ENCODE results near the gene ERCC6L2.
A peak's percentile ranks its signal among the peaks of the same experiment; 100 is the strongest.

ERCC6L2 gene, protein sequence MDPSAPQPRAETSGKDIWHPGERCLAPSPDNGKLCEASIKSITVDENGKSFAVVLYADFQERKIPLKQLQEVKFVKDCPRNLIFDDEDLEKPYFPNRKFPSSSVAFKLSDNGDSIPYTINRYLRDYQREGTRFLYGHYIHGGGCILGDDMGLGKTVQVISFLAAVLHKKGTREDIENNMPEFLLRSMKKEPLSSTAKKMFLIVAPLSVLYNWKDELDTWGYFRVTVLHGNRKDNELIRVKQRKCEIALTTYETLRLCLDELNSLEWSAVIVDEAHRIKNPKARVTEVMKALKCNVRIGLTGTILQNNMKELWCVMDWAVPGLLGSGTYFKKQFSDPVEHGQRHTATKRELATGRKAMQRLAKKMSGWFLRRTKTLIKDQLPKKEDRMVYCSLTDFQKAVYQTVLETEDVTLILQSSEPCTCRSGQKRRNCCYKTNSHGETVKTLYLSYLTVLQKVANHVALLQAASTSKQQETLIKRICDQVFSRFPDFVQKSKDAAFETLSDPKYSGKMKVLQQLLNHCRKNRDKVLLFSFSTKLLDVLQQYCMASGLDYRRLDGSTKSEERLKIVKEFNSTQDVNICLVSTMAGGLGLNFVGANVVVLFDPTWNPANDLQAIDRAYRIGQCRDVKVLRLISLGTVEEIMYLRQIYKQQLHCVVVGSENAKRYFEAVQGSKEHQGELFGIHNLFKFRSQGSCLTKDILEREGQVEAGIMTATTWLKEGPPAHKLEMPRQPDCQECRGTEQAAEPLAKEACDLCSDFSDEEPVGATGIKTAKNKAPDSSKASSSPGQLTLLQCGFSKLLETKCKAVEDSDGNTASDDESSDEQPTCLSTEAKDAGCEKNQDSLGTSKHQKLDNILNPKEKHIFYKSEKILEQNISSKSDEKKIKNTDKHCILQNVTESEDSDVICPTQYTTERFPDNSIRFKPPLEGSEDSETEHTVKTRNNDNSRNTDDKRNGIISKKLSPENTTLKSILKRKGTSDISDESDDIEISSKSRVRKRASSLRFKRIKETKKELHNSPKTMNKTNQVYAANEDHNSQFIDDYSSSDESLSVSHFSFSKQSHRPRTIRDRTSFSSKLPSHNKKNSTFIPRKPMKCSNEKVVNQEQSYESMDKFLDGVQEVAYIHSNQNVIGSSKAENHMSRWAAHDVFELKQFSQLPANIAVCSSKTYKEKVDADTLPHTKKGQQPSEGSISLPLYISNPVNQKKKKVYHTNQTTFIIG (N-terminal part only)

GRCh38 chr9:95875305-95876137 is at the start of gene ERCC6L2:
Gene ERCC6L2 (plus strand): TSS chr9:95875691. CDS start chr9:95876039, 348 bp downstream.
- DNase-seq: peak; percentile 67 to 96 (median 88)

- DNase-seq: no peak
These were observed 49.2 kb upstream of the ERCC6L2 start for GRCh38 chr9:95826183-95826838.

- no peak for DNase-seq
These were observed 44.7 kb upstream of the ERCC6L2 start for GRCh38 chr9:95830768-95831167.

GRCh38 chr9:95831810-95832209 is 43.7 kb upstream of the ERCC6L2 start:
- DNase-seq: no peak

- no peak for DNase-seq
These were observed 41.8 kb upstream of the ERCC6L2 start for GRCh38 chr9:95833546-95834178.

GRCh38 chr9:95834281-95834907 is 41.1 kb upstream of the ERCC6L2 start:
- no peak for DNase-seq

DNA sequence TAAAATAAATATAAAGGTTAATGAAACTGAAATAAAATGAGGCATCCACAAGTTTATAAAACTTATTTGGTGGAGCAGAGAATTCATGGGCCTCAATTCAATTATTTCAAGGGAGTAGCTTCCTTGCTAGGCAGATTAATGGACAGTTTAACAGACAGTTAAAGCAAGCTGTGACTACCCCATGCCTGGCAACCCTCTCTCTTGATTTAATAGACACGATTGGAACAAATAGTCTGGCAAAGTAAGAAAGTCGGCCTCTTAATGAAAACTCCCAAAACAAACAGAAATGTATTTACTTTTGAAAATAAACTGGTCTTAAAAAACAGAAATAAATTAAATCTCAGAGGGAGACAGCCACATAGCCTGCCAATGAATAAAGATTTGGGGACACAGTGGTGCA is 40.1 kb upstream of the ERCC6L2 start:
- no peak for DNase-seq

DNA sequence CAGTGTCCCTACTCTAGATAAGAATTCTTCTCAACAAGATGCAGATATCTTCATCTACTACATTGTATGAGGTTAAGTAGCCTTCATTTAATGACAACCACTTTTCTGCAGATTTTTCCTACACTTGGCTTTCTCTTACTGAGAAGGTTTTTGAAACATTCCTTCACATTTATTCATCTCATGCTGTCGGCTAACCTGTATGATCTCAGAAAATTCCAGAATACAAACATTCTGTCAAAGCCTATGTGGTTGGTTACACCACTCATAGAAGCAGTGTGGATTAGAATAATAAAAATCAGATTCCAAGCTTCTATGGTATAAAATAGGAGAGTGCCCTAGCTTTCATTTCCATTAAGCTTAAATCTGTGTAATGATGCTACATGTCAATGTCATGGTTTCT is 39.4 kb upstream of the ERCC6L2 start:
- DNase-seq: no peak

DNA sequence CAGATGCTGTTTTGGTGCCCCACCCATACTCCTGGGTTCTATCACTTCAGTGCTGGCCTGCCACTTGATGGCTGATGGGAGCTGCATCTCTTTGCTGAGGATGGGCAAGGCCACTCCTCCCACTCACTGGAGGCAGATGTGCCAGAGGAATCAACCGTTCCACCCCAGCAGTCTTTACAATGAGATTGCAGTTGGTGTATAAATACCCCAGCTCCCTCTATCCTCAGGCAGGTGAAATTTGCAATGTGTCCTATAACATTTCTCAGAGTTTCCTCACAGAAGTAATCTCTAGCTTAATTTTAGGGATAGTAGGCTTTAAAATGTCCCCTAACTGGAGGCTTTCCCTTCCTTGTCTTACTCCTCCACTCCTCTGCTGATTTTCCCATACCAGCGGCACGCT is 36.5 kb upstream of the ERCC6L2 start:
- DNase-seq: no peak

- DNase-seq: no peak
These were observed 35.4 kb upstream of the ERCC6L2 start for GRCh38 chr9:95840074-95840473.

DNA sequence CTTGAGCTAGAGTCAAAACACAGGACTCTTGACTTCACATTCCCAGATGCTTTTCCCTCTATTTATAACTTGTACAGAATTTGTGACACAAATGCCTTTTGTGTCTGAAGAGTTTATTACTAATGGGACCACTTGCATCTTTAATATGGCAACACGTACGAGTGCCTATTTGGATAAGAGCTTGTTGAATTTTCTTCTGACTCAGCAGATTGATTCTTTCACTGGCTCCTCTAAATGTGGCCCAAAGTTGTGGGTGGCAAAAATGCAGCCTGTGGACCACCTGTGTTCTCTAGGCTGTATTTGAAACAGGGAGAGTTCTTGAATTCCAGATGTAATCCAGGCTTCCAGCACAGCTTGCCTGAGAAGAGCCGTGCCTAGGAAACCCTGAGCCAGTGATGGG is 34.1 kb upstream of the ERCC6L2 start:
- DNase-seq: no peak

DNA sequence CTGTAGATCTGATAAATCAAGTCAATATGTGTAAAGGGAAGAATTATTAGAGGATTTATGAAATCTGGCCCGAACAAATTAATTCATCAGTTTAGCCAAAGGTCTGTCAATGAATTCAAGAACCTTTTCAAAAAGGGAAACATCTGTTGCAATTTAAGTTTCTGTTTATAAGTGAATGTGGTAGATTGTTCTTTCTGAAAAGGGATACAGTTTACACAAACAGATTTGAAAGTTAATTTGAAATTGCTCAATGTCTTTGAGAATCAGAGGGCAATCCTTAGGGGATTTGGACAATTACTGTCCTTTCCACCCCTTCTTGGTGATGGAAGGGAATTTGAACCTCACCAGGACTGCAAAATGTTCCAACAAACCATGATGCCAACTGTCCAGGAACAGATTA is 29.7 kb upstream of the ERCC6L2 start:
- no peak for DNase-seq

DNA sequence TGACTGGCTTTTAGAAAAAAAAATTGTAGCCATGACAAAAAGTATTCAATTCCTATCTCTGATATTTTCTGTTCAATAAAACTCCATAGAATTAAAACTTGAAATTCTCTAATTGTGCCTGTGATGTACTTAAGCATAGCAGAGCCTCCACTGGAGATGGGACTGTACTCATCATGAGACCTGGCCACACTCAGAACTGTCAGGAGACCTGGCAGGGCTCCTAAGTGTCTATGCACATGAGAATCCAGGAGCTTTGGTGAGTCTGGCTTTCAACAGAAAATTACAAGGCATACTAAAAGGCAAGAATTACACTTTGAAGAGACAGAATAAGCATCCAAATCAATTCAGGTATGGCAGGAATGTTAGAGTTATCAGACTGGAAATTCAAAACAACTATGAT is 26.7 kb upstream of the ERCC6L2 start:
- DNase-seq: no peak

GRCh38 chr9:95852059-95853032 is 23.1 kb upstream of the ERCC6L2 start:
- peak in 1 of 58 donors; percentile 10 for DNase-seq

- no peak for DNase-seq
These were observed 21.0 kb upstream of the ERCC6L2 start for GRCh38 chr9:95854386-95855020.

DNA sequence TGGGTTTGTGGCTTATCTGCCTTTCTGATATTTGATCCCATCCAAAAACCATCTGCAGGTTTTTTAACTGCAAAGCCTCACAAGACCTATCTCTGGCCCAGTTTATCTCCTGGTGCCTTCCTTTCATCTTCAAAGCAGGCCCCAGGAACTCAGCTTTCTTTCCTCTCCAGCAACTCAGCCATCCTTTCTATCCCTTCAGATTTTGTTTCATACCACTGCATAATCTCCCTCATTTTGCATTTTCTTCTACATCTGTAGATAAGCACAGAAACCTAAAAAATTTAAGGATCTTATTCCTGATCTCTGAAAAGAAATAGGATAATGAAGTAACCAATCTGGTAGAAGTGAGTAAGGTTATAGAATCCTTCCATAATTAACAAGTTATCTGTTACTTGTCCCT is 19.5 kb upstream of the ERCC6L2 start:
- DNase-seq: no peak

DNA sequence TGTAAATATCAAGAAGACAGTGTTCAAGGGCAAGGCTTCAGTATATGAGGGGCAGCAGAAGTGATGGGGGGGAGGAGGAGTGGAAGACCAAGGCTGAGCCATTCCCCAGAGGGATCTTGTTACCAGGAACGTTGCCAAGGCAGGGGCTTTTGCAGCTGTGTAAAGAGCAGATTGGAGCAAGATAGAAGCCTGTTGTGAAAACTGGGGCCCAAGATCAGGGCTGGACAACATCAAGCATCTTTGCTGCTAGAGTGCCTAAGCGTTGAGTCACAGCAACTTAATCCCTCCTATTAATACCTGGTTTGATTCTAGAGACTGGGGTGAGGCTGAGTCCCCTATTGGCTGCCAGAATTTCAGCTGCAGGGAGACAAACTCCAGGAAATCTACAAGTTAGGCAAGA is 18.4 kb upstream of the ERCC6L2 start:
- no peak for DNase-seq
